Fibroblast of peridontal ligament (primary cell): ENCODE data around the gene KHDRBS2.
"Not testable (repeated sequence)": the region's sequence is repeated elsewhere in the genome, so short reads cannot be mapped to it uniquely, and the experiment has no call there.

ENCODE experiments used
- DNase-seq: peaks from one replicate; pipeline ENCODE4 v3.0.0-alpha.2; 2010; ENCODE audit errors: extremely low read depth

Gene KHDRBS2

GRCh38 chr6:61868507-61869080, 417.4 kb downstream of the KHDRBS2 start:
- no peak for DNase-seq

- no peak for DNase-seq
Measured at GRCh38 chr6:61867635-61868034, 418.4 kb downstream of the KHDRBS2 start.

- DNase-seq, result no peak
Measured at GRCh38 chr6:61857541-61857940, 428.5 kb downstream of the KHDRBS2 start.

GRCh38 chr6:61841958-61842357, 444.1 kb downstream of the KHDRBS2 start:
- DNase-seq, result no peak

- DNase-seq, result no peak
Measured at GRCh38 chr6:61835237-61835636, 450.8 kb downstream of the KHDRBS2 start.

GRCh38 chr6:61833176-61833755, 452.8 kb downstream of the KHDRBS2 start:
- DNase-seq, result no peak

- no peak for DNase-seq
Measured at GRCh38 chr6:61817716-61818115, 468.3 kb downstream of the KHDRBS2 start.

- DNase-seq, result no peak
Measured at GRCh38 chr6:61810047-61810446, 476.0 kb downstream of the KHDRBS2 start.

GRCh38 chr6:61809004-61809595, 476.9 kb downstream of the KHDRBS2 start:
- peak; percentile 1 for DNase-seq

- DNase-seq, result no peak
Measured at GRCh38 chr6:61787998-61788397, 498.0 kb downstream of the KHDRBS2 start.

GRCh38 chr6:61769446-61769845, 516.6 kb downstream of the KHDRBS2 start:
- DNase-seq, result not testable (repeated sequence)

GRCh38 chr6:61755739-61756138, 530.3 kb downstream of the KHDRBS2 start:
- no peak for DNase-seq

- DNase-seq, result no peak
Measured at GRCh38 chr6:61751986-61752385, 534.0 kb downstream of the KHDRBS2 start.

GRCh38 chr6:61745994-61746393, 540.0 kb downstream of the KHDRBS2 start:
- DNase-seq, result no peak

- DNase-seq, result no peak
Measured at GRCh38 chr6:61711849-61712248, 574.2 kb downstream of the KHDRBS2 start.

- DNase-seq, result no peak
Measured at GRCh38 chr6:61688165-61688564, 597.9 kb downstream of the KHDRBS2 start.

GRCh38 chr6:61682562-61682961, 603.5 kb downstream of the KHDRBS2 start:
- DNase-seq, result no peak

GRCh38 chr6:61679625-61680024, 606.4 kb downstream of the KHDRBS2 start:
- DNase-seq, result no peak

- DNase-seq, result no peak
Measured at GRCh38 chr6:61675734-61676133, 610.3 kb downstream of the KHDRBS2 start.

GRCh38 chr6:61649845-61650244, 636.2 kb downstream of the KHDRBS2 start:
- DNase-seq, result no peak

GRCh38 chr6:61640463-61640862, 645.6 kb downstream of the KHDRBS2 start:
- DNase-seq, result no peak
